GM12892 (cell line): ENCODE data around the gene POLR3B.

Experiments used
- POLR2A ChIP-seq: IDR thresholded peaks from 2 replicates; pipeline ENCODE4 v1.6.1; 2011; ENCODE audit warnings: low read depth, low read length, control low read depth
- POLR2AphosphoS5 ChIP-seq: IDR thresholded peaks from 2 replicates; pipeline ENCODE4 v1.6.1; 2011; ENCODE audit warnings: low read depth, low read length, control low read depth
- TAF1 ChIP-seq: IDR thresholded peaks from 2 replicates; pipeline ENCODE4 v1.6.1; 2011; ENCODE audit warnings: low read depth, mild to moderate bottlenecking, control low read depth, low read length, borderline replicate concordance

DNA sequence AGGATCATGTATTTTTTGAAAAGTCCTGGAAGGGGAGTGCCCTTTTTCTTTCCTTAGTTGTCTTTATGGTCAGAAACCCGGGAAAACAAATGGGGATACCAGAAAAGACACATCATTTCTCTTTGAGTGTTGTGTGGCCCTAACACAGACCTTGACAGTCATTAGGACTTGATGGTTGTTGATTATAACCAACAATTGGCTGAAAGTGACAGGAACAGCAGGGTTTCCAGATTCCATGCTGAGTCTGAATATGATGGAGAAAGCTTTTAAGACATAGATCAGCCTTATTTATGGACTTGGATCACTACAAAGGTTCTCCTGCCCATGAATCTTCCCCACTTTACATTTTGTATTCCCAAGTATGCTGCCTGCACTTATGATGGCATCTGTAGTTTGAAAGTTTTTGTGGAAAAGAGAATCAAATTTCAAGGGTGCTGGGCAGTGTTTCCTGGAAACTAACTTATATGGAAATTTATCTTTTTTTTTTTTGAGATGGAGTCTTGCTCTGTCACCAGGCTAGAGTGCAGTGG is 30.4 kb downstream of the POLR3B start:
- no peak for TF ChIP-seq POLR2A
- no peak for TF ChIP-seq POLR2AphosphoS5
- no peak for TF ChIP-seq TAF1
